HUDEP-2 (cell line): ENCODE measurements around the gene KRTAP16-1.
A peak's percentile ranks its signal among the peaks of the same experiment; 100 is the strongest.

ENCODE experiments used
- DNase-seq, 76 experiments: peaks; one replicate each; lab custom pipeline; 2025; ENCODE audit not compliant: unreplicated experiment in 76 of 76; lab: John Stamatoyannopoulos, UW

The KRTAP16-1 gene

DNA sequence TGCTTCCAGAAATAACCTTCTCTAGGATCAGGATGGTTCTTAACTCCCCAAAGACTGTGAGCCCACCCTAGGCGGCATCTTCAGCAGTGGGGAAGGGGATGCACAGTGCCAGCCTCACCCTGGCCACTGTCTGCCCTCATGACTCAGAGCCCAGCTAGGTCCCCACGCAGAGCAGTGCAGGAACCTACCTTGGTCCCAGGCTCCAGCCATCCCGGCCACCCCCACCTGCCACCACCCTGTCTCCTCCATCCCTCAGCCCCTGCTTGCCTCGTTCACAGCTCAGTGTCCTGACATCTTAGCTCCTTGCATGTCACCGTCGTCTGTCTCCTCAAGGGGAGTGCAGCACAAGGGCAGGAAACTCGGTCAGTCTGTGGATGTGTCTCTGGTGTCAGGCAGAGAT is 22.5 kb upstream of the KRTAP16-1 start:
- no peak for DNase-seq

DNA sequence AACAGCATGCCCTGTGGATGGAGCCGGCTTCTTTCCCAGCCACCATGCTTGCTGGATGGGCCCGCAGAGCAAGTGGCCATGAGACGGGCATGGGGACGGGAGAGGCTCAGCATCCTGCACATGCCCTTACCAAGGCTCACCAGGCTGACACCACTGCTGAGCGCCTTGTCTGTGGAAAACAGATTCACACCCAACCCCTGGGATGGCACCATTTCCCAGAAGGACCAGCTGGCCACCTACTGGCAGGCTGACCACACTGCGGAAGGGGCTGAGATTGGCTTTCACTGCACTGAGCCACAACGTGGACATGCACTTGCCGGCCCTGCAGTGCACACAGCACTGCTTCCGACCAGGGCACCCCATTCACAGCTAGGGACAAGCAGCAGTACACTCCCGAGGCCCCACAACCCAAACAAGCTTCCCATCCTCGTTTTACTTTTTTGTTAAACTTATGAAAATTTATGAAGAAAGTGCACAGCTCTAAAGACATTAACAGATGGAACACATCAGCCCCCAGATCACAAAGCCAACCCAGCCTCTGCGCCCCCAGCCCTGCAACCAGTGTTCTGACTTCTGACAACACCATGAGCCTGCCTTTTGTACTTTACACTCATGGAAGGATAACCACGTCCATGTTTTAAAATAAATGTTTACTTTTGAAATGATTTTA is 20.3 kb upstream of the KRTAP16-1 start:
- peak in 22 of 76 experiments; percentile 2 to 49 (median 8) for DNase-seq

DNA sequence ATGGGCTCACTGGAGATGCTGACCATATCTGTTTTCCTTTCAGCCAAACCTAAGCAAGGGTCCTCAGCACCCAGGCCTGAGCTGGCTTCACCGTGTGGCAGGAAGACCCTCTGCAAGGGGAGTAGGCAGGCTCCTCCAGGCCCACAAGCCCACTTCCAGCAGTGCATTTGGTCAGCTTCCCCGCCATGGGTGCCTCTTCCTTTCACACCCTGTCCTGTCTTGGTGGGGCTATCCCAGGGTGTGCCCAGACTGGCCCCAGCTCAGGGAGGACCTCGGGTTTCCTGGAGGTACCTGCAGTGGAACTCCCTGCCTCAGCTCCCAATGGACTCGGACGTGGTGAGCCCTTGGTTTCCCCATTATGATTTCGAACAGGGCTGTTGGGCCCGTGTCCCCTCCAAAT is 19.1 kb upstream of the KRTAP16-1 start:
- DNase-seq, result no peak

DNA sequence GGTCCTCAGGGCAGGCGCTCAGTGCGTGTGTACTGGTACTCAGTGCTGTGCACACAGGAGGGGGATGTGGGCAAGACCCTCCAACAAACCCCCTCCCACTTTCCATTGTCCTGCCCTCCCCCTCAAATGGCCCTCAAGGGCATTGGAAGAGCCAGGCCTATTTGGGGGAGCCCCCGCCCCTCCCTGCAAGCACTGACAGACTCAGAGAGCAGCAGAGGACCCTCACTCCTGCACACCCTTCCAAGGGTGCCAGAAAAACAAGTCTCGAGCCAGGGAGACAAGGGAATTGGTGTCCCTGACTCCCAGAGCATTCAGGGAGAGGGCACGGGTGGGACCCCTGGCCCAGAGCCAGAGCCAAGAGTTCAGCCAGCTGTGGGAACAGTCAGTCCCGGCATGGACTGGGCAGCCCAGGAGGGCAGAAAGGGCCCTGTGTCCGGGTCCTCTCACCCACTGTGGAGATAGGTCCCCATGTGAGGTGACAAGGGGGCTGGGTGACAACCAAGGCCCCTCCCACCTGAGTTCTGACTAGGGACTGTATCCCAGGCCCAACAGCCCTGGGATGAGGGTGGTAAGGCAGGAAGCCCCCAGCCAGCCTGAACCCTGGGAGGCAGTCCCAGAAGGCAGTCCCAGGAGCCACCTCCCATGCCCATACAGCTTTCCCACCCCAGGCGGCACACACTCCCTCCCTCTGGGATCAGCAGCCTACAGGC is 18.5 kb upstream of the KRTAP16-1 start:
- DNase-seq, result no peak

DNA sequence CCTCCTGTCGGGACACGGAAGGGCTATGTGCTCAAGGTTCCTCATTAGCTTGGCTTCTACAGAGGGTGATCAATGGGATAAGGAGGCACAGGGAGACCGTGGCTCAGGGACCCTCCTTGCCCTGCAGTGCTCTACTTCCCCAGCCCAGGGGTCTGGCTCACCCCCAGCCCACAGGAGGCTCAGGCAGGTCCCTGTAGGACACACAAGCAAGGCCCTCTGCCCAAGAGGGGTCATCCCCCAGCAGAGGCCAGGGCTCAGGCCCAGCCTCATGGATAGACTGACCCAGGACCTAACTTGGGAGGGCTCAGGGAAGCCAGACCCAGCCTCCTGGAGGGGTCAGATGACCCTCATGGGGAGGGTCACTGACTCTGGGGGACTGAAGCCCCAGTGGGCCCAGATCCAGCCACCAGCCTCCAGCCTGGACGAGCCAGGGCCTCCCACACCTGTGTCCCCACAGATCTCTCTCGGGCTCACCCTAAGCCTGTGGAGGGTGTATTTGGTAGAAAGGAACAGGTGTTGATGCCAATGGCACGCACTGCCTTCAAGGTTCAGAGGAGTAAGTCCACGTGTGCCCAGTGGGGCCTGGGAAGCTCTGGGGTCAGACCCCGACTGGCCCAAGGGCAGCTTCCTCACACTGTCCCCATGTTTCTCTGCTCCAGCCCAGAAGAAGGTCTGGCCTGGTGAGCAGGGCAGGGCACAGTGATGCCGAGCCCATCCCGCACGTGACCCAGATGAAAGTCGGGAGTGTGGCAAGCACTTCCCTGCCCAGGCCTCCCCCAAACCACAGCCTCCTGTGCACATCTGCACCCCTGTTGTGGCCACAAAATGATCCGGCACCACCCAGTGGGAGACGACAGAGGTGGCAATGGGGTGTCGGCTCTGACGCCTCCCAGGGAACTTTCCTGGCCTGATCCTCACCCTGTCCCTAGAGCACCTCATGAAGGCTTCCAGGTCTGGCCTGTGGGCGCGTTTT is 17.4 kb upstream of the KRTAP16-1 start:
- DNase-seq, result no peak

DNA sequence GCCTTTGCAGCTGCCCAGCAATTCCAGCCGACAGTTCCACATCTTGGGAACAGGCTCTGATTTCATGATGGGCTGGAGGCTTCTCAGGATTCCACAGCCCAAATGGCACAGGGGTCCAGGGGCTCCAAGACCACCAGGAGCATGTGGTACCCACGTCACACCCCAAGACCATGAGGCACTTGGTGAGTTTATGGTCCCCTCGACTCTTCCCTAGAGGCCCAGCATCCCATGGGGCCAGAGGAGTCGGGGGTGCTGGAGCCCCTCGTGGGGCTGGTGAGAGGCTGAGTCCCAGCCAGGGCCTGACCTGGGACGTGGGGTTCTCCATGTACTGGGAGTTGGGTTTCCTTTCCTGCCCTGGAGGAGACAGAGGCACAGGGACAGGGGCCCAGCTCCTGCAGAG is 16.5 kb upstream of the KRTAP16-1 start:
- no peak for DNase-seq

DNA sequence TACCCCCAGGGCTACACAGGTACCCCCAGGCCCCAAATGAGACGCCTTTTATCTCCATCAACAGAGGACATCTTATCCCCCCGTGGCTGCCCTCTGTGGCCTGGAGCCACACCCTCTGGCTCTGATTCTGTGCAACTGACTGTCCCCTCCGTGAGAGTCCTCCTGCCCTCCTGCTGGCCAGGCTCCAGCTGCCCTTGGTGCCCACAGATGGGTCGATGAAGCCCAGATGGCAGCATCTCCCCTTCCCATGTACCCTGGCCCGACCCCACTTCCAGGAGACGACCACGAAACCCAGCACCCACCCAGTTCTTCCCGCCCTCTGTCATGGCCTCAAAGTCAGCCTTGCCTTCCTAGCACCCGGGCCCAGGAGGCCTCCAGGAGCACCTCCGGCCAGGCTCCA is 16.0 kb upstream of the KRTAP16-1 start:
- DNase-seq, result no peak

DNA sequence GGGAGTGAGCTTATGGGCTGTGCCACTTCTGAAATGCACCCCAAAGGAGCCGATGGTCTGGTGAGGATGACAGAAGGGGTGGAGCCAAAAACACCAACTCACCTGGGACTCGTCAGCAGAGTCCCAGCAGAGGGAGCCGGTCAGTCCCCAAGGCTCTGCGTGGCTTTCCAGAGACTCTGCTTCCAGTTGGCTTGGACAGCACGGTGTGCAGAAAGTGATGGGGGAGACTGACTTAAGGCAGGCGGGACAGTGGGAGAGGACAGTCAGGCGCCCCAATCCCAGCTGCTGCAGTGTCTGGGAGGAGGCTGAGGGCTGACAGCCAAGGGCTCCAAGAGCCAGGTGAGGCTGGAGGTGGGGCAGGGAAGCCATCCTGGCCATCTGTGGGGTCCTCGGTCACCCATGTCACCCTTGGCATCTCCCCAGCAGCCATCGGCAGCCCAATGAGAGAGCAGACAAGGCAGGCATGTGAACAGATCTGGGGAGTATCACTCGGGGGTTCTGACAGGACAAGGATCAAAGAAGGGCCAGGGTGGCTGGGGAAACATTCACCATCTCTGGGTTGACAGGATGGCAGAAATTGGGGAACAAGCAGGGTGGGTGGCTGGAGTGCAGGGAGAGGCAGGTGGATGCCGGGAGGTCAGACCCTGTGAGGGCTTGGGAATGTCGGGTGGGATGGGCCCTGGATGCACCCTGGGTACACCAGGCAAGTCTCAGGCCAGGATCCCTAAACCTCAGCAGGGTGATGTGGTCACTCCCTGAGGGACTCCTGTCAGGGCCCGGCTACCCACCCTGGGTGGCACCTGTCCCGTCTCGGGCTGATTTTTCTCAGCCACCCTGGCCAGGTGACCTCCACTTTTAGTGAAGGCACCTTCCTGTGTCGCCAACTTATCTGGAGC is 15.3 kb upstream of the KRTAP16-1 start:
- DNase-seq, result no peak

DNA sequence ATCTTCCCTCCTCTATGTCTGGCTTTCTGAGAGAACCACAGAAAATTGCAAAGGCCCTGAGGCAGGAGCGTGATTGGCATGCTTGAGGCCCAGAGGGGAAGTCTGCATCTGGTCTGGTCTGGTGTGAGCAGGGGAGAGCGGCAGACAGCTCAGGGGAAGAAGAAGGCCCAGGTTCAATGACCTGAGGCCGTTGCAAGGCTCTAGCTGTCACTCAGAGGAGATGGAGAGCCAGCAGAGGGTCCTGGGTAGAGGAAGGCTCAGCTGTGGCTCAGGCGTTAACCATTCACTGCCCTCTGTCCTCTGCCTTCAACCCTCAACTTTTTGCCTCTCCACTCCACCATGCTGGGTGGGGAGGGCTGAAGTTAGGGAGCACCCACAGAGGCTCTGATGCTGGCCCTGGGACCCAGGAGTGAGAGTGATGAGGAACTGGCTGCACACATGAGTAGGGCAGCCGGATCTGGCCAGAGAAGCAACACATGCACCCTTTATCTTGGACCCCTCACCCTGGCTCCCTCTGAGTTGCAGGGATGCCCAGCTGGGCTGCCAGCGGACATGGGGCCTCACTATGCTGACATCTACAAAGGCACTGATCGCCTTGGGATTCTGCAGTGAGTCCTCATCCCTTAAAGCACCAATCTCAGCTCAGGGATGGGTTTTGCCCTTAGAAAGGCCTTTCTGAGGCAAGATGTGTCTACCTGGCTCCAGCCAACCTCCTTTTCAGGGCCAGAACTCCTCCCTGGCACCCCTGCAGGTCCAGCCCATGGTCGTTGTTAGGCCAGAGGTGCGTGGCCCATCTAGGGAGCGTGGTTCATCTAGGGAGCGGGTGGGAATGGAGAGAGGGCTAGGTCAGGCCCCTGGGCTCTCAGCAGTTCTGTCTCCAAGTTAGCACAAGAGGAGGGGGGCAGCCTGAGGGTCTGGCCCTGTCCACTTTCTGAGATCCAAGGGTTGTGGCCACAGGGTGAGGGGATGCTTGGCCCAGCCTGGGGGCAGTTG is 14.1 kb upstream of the KRTAP16-1 start:
- DNase-seq, result no peak

DNA sequence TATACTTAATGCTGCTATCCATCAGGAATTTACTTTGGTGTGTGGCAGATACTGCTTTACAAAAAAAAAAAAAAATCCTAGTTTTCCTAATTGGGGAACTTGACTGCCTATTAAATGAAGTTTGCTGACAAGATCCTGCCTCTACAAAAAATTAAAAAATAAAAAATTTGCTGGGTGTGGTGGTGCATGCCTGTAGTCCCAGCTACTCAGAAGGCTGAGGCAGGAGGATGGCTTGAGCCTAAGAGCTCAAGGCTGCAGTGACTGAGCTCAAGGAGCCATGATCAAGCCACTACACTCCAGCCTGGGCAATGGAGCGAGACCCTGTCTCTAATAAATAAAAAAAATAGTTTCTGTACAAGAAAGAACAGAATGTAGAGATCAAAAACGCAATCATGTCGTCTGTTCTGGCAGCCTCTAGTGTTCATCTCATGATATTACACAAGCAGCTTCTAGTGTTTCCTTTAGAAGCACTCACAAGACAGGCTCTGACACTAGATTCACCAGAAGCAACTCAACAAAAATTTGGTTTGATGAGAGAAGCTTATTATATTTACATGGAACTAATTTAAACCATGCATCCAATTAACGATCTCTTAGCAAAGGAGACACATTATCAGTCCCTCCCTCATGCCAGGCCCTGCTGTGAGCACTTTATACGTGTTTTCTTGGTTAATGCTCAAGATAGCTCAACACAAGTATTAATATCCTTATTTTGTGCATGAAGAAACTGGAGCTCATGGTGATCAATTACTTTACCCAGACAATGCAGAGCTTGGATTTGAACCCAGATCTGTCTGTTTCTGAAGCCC is 13.2 kb upstream of the KRTAP16-1 start:
- DNase-seq, result peak in 3 of 76 experiments; percentile 3 to 5 (median 5)

DNA sequence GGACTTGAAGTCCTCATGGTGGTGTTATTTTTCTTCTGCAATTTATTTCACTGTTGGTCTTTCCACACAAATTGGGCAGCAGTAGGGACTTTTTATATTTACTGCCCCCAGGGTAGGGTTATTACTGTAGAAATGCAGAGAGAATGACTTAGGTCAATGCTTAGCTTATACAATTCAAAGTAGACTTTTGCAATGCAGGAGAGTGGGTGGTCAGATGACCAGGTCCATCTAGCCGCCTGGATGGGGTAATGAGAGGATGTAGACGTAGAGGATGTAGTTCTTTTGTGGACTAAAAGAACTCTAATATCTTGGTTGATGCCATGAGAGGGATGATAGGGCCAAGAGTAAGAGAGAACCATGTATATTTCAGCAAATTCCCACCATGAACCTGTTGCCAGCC is 9.1 kb upstream of the KRTAP16-1 start:
- no peak for DNase-seq

DNA sequence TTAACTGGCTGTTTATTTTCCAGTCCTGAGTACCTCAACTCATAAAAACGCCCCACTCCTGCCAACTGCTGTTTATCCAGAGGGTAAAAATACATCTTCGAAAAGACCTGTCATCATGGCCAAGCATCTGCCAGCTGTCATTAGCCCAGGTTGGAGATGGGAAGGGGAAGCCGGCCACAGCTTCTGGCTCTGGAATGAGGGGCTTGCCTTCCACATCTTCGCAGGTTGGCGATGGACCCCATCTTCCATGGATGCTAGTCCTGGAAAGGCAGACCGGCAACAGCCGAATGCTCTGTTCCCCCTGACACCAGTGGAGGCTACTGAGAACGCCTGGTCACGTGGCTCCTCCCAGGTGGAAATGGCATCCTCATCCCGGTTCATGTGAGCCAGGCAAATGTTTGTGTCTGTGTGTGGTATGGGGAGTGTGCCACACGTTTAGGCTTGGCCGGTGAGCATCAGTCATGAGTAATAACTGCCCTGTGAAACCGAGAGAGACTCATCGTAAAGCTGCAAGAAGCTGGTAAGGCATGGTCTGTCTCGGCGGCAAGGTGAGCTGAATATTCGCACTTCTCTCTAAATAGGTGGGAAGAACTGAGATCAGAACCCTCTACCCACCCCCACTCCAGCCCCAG is 6.8 kb upstream of the KRTAP16-1 start:
- DNase-seq, result no peak

DNA sequence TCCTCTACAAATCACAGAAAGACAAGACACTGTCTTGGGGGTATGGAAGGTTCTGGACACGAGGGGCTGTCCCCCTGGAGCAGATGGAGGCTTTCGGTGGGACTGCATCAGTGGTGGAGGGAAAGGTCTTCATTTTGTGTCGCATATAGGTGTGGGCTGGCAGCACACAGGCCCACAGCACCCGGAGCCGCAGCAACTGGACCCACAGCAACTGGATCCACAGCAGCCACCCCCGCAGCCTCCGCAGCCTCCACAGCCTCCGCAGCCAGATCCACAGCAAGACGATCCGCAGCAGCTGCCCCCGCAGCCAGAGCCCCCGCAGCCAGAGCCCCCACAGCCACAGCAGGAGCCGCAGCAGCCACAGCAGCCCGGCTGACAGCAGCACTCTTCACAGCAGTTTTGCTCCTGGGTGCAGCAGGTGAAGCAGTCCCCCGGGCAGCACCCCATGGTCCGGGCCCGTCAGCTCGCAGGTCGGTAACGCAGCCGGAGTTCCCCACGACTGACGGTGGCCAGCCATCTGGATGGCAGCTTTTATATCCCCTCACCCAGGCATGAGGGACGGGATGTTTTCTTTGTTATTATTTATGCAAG is 6.2 kb upstream of the KRTAP16-1 start, which contains the start of gene KRTAP17-1:
Gene KRTAP17-1, minus strand, starts transcription at position 507 of the 591 bp plus-strand sequence. Its CDS starts 60 bp downstream, at position 447.
- no peak for DNase-seq

DNA sequence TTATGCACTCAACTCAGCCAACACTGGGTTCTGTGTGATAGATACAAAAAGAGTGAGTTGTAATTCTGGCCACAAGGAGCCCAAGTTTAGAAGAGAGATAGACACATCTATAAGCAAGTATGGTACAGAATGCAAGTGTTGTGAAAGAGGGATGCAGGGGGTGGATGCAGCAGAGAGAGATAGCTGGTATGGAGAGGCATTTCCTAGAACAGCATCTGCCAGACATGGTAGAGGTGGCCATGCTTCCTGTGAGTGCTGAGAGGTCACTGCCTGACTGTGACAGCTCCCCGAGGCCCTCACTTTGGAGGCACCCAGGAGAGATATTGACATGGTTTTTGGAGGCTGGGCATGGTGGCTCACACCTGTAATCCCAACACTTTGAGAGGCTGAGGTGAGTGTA is 2.0 kb upstream of the KRTAP16-1 start:
- DNase-seq, result no peak

DNA sequence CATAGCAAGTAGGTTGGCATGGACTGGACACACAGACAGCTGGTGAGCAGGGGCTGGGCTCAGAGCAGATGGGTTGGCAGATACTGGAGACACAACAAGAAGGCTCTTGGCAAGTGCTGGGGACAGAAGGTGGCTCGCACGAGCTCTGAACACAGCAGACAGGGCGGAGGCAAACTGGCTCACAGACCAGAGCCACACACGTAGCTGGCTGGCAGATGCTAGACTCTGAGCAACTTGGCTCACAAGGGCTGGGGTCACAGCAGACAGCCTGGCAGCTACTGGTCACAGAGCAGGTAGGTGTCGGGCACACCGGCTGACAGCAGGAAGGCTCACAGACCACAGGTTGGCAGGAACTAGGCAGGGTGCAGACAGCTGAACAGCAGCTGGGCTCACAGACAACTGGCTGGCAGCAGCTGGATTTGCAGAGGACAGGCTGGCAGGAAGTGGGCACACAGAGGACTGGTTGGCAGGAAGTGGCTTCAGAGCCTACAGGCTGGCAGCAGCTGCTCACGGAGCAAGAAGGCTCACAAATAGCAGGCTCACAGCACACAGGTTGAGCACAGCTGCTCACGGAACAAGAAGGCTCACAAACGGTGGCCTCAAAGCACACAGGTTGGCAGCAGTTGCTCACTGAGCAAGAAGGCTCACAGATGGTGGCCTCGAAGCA is 725 bp downstream of the KRTAP16-1 start:
- DNase-seq, result no peak

DNA sequence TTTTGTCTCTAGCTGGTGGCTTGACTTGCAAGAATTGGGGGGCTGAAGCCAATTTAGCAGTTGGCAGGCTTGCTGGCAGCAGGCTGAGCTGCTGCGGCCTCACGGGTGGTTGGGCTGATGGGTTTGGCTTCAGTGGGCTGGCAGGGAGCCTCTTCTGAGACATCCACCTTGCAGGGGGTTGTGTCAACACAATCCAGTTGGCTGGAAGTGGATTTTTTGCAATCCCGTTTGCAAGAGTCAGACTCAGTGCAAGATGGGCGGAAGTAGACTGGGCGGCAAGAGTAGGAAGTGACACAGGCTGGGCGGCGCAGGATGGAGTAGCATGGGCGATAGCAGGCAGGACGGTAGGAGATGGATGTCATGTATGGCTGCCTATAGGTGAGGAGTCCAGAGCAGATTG is 1.5 kb downstream of the KRTAP16-1 start:
- DNase-seq, result no peak

DNA sequence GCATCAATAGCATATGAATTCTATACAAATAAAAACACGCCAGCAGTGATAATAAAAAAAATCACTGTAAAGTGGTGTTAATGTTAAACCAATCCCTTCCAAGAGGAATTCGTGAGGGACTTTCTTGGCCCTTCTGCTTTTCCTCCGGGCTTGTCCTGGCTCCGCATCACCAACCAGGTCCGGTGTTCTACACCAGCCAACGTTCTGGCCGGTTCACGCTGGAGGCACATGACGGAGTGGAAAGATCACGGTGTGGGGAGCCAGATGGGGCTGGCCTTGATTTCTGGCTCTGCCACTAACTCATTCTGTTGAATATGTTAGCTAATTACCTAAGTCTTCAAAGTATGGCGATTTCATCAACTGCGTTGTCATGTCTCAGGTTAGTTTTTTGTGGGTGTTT is 5.0 kb downstream of the KRTAP16-1 start:
- no peak for DNase-seq
